Suprapubic skin (tissue), 4 donors: ENCODE measurements around the gene FOXE1. TPM values are rescaled to one million over a fixed set of nuclear protein-coding genes. Genes with fewer than 3 reads are reported as not detected.

Source experiments
- DNase-seq, 2 donors: peaks; one replicate each; pipeline ENCODE4 v3.0.0-alpha.2; 2019; ENCODE audit warnings: low spot score in 2 of 2
- H3K27ac ChIP-seq: fragments of 200-600 bp; sonication (generic); one replicate; pipeline ENCODE4 v1.5.1; 2019
- H3K27me3 ChIP-seq: fragments of 200-600 bp; sonication (generic); one replicate; pipeline ENCODE4 v1.5.1; 2019
- H3K36me3 ChIP-seq: fragments of 200-600 bp; sonication (generic); one replicate; pipeline ENCODE4 v1.5.1; 2019
- H3K4me1 ChIP-seq: fragments of 200-600 bp; sonication (generic); one replicate; pipeline ENCODE4 v1.5.1; 2019
- H3K4me3 ChIP-seq: fragments of 200-600 bp; sonication (generic); one replicate; pipeline ENCODE4 v1.5.1; 2019; ENCODE audit warnings: mild to moderate bottlenecking
- H3K9me3 ChIP-seq: fragments of 200-600 bp; sonication (generic); one replicate; pipeline ENCODE4 v1.5.1; 2019
- CTCF ChIP-seq, 2 donors: fragments of 200-600 bp in 1 of 2; fragments of 450-650 bp in 1 of 2; sonication (generic) in 1 of 2; IDR thresholded peaks; one replicate each; pipeline ENCODE4 v1.5.1; 2016 to 2019; ENCODE audit warnings: antibody characterized with exemption in 2 of 2, mild to moderate bottlenecking in 1 of 2, moderate library complexity in 1 of 2
- EP300 ChIP-seq: sonication (generic); formaldehyde crosslinking; IDR thresholded peaks from one replicate; pipeline ENCODE4 v1.6.1; 2017; ENCODE audit warnings: antibody characterized with exemption
- POLR2A ChIP-seq, 2 donors: fragments of 450-650 bp; IDR thresholded peaks; one replicate each; pipeline ENCODE4 v1.6.1; 2017; ENCODE audit warnings: antibody characterized with exemption in 2 of 2, mild to moderate bottlenecking in 2 of 2, moderate library complexity in 2 of 2
- POLR2AphosphoS5 ChIP-seq, 3 donors: sonication (generic); formaldehyde crosslinking; IDR thresholded peaks; one replicate each; pipeline ENCODE4 v1.6.1; 2017; ENCODE audit warnings: antibody characterized with exemption in 3 of 3
- WGBS: methylation state at CpG from one replicate; pipeline ENCODE4 v1.1.5; 2018; 5-methylcytosine and 5-hydroxymethylcytosine counted together
- total RNA-seq, 4 donors: library from RNA; depleted of rRNA; stranded (reverse); fragments of >200 nt; gene quantifications; one replicate each; pipeline ENCODE4 v1.1.0, GENCODE V29; 2016

Gene FOXE1
- total RNA-seq, 4 donors from 2014 or later, result 0.48 to 3.9 (median 2.0) TPM

- WGBS, result 38% methylated on average over 5 of the region's 5 CpGs
These were observed 47.9 kb downstream of the FOXE1 start for GRCh38 chr9:97900738-97901565.

DNA sequence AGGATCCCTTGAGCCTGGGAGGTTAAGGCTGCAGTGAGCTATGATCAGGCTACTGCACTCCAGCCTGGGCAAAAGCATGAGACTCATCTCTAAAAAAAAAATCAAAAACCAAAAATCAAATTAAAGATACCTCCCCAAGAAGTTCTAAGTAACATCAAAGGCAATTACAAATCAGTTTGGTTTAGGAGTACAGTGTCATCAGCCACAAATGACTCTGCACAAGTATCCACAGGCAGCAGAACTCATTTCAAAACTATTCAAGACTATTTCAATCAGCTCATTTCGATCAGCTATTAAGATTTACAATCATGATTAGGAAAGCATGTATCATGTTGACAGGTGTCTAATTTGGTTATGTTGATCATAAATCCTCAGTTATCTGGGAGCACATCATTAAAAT is 50.2 kb downstream of the FOXE1 start:
- Histone ChIP-seq H3K4me1 (peaks cover 25% of the 10 kb centered on the region), H3K4me3 (no peak overlapping the region), H3K27me3 (no peaks in the 10 kb centered on the region), H3K9me3 (no peaks in the 10 kb centered on the region), H3K27ac (no peak overlapping the region), H3K36me3 (peaks cover 19% of the 10 kb centered on the region)
- DNase-seq, result no peak
- 32% methylated on average over 1 of the region's 1 CpG for WGBS
- TF ChIP-seq EP300 (no peak), POLR2AphosphoS5 (IDR thresholded peaks at IDR 0.05) (no peak), POLR2A (IDR thresholded peaks at IDR 0.05) (no peak), CTCF (IDR thresholded peaks at IDR 0.05) (no peak)

More at GRCh38 chr9:97900738-97901565, 47.9 kb downstream of the FOXE1 start:
- Histone ChIP-seq H3K36me3 (peaks cover 19% of the 10 kb centered on the region), H3K4me1 (peaks cover 14% of the 10 kb centered on the region), H3K27ac (no peak overlapping the region), H3K4me3 (no peak overlapping the region), H3K27me3 (no peaks in the 10 kb centered on the region), H3K9me3 (no peaks in the 10 kb centered on the region)
- no peak for DNase-seq
- no peak for TF ChIP-seq POLR2AphosphoS5 (IDR thresholded peaks at IDR 0.05)
- TF ChIP-seq POLR2A (IDR thresholded peaks at IDR 0.05), result no peak
- peak in 1 of 2 donors; percentile 52 for TF ChIP-seq CTCF (IDR thresholded peaks at IDR 0.05)

DNA sequence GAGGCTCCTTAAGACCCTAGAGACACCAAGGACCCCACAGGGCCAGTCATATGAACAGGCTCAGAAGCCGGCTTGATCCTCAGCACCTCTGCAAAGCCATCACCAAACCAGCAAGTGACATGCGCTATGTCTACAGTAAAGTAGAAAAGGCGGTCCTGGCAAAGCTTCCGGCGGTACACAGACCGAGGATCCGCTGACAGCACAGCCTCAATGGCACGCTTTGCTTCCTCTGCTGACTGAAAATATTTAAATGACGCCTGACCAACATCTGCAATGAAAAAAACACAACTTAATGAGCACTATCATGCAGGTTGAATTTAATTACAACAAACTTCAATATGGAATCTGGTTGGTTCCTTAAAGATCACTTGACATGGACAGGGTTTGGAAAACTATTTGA is 51.7 kb downstream of the FOXE1 start:
- peaks cover 30% of the 10 kb centered on the region for H3K36me3 ChIP-seq
- peaks cover 25% of the 10 kb centered on the region for H3K4me1 ChIP-seq
- no peak for TF ChIP-seq POLR2A (IDR thresholded peaks at IDR 0.05)
- TF ChIP-seq EP300, result no peak
- TF ChIP-seq POLR2AphosphoS5 (IDR thresholded peaks at IDR 0.05), result no peak
- TF ChIP-seq CTCF (IDR thresholded peaks at IDR 0.05), result no peak
- no peaks in the 10 kb centered on the region for H3K27me3 ChIP-seq
- no peak overlapping the region for H3K4me3 ChIP-seq
- WGBS, result 96% methylated on average over 9 of the region's 9 CpGs
- no peak overlapping the region for H3K27ac ChIP-seq
- no peaks in the 10 kb centered on the region for H3K9me3 ChIP-seq
- no peak for DNase-seq

GRCh38 chr9:97905228-97905627 is 52.2 kb downstream of the FOXE1 start:
- no peak overlapping the region for H3K4me3 ChIP-seq
- no peak for DNase-seq
- TF ChIP-seq POLR2A (IDR thresholded peaks at IDR 0.05) (no peak), POLR2AphosphoS5 (IDR thresholded peaks at IDR 0.05) (no peak), EP300 (no peak), CTCF (IDR thresholded peaks at IDR 0.05) (no peak)
- no peak overlapping the region for H3K27ac ChIP-seq
- H3K36me3 ChIP-seq, result peaks cover 35% of the 10 kb centered on the region
- peaks cover 25% of the 10 kb centered on the region for H3K4me1 ChIP-seq
- H3K27me3 ChIP-seq, result no peaks in the 10 kb centered on the region
- WGBS, result 78% methylated on average over 2 of the region's 2 CpGs
- H3K9me3 ChIP-seq, result no peaks in the 10 kb centered on the region

Other genes with a start within 250 kb of the FOXE1 start
- gene TSTD2, start 219.9 kb upstream of the FOXE1 start, total RNA-seq, result 10 to 100 TPM in 3 of 4 donors, 1 to 10 TPM in 1; 9.6 to 17.2 (median 12.7) TPM
- 10 to 100 TPM; 13.6 to 43.9 (median 16.3) TPM for gene NCBP1, start 219.4 kb upstream of the FOXE1 start, total RNA-seq
- 10 to 100 TPM in 3 of 4 donors, 1 to 10 TPM in 1; 8.2 to 21.1 (median 15.0) TPM for gene XPA, start 155.9 kb upstream of the FOXE1 start, total RNA-seq
- 10 to 100 TPM; 19.3 to 47.2 (median 31.7) TPM for gene TRMO, start 69.3 kb downstream of the FOXE1 start, total RNA-seq
- not detected for gene HEMGN, start 84.9 kb downstream of the FOXE1 start, total RNA-seq
- gene ANP32B, start 130.1 kb downstream of the FOXE1 start, total RNA-seq, result 10 to 100 TPM; 34.8 to 71.6 (median 59.1) TPM
- gene NANS, start 203.5 kb downstream of the FOXE1 start, total RNA-seq, result 10 to 100 TPM; 35.0 to 49.6 (median 45.2) TPM